K562 (cell line): ENCODE results near the gene MYH7B. TPM values are rescaled to one million over a fixed set of nuclear protein-coding genes. Genes with fewer than 3 reads are reported as not detected.

Experiments
- BCL6 ChIP-seq: fragments of 250-450 bp; sonication (Bioruptor Pico); IDR thresholded peaks from 2 replicates; pipeline ENCODE4 v1.4.0; 2020
- CREB3 ChIP-seq: fragments of 450-650 bp; conservative IDR thresholded peaks from 2 replicates; pipeline ENCODE4 v1.6.1; 2016; ENCODE audit warnings: missing genetic modification characterization, low read depth, mild to moderate bottlenecking, missing compliant biosample characterization, moderate library complexity
- ETV1 ChIP-seq: fragments of 450-650 bp; conservative IDR thresholded peaks from 2 replicates; pipeline ENCODE4 v1.6.1; 2016; ENCODE audit warnings: missing genetic modification characterization, control low read depth, low read depth, missing compliant biosample characterization
- ETV6 ChIP-seq, 3 experiments: fragments of 150-350 bp in 1 of 3; sonication (generic) in 1 of 3; formaldehyde crosslinking in 1 of 3; IDR thresholded peaks; 2 replicates each; pipeline versions ENCODE4 v1.6.1 to v1.8.0; 2014 to 2022; ENCODE audit warnings: borderline replicate concordance in 2 of 3, low read depth in 2 of 3, antibody characterized with exemption in 1 of 3, low read length in 1 of 3, mild to moderate bottlenecking in 1 of 3, missing genetic modification reagents in 1 of 3
- HDAC2 ChIP-seq: fragments of 450-650 bp; IDR thresholded peaks from 2 replicates; pipeline ENCODE4 v1.6.1; 2016; ENCODE audit warnings: mild to moderate bottlenecking
- HEY1 ChIP-seq: fragments of 250-450 bp; sonication (Bioruptor Pico); IDR thresholded peaks from 2 replicates; pipeline ENCODE4 v1.5.0; 2020; ENCODE audit warnings: mild to moderate bottlenecking, moderate library complexity, borderline replicate concordance
- KLF6 ChIP-seq: fragments of 250-450 bp; sonication (Bioruptor Pico); IDR thresholded peaks from 2 replicates; pipeline ENCODE4 v1.4.0; 2020; ENCODE audit warnings: mild to moderate bottlenecking, moderate library complexity, borderline replicate concordance
- MEF2D ChIP-seq: conservative IDR thresholded peaks from 2 replicates; pipeline ENCODE4 v1.6.1; 2016; ENCODE audit warnings: low read depth, missing genetic modification characterization, missing compliant biosample characterization
- NFYB ChIP-seq: IDR thresholded peaks from 2 replicates; pipeline ENCODE4 v1.6.1; 2011; ENCODE audit warnings: mild to moderate bottlenecking, moderate library complexity; ENCODE audit not compliant: insufficient read length; ENCODE audit errors: extremely low read depth
- POU5F1 ChIP-seq: fragments of 150-350 bp; IDR thresholded peaks from 2 replicates; pipeline ENCODE4 v1.6.1; 2014; ENCODE audit warnings: borderline replicate concordance, low read length, low read depth, mild to moderate bottlenecking; ENCODE audit not compliant: partially characterized antibody
- RFX7 ChIP-seq: fragments of 250-450 bp; sonication (Bioruptor Pico); IDR thresholded peaks from 2 replicates; pipeline ENCODE4 v1.5.1; 2021; ENCODE audit warnings: mild to moderate bottlenecking
- RNF219 ChIP-seq: fragments of 250-450 bp; sonication (Bioruptor Pico); IDR thresholded peaks from 2 replicates; pipeline ENCODE4 v1.5.0; 2022; ENCODE audit warnings: mild to moderate bottlenecking
- TAF15 ChIP-seq: fragments of 200-400 bp; formaldehyde crosslinking; IDR thresholded peaks from 2 replicates; pipeline ENCODE4 v1.6.1; 2017; ENCODE audit warnings: mild to moderate bottlenecking, low read depth, low read length, moderate library complexity
- TEAD1 ChIP-seq, 2 experiments: fragments of 450-650 bp in 1 of 2; sonication (generic) in 1 of 2; formaldehyde crosslinking; IDR thresholded peaks; 2 replicates each; pipeline versions ENCODE4 v1.4.0 to v1.8.0; 2020 to 2022; ENCODE audit warnings: mild to moderate bottlenecking in 2 of 2, missing genetic modification reagents in 1 of 2
- TEAD2 ChIP-seq: fragments of 450-650 bp; IDR thresholded peaks from 2 replicates; pipeline ENCODE4 v1.6.1; 2016; ENCODE audit warnings: missing genetic modification characterization, control low read depth, missing compliant biosample characterization
- ZNF23 ChIP-seq: fragments of 250-450 bp; sonication (Bioruptor Pico); IDR thresholded peaks from 2 replicates; pipeline ENCODE4 v1.4.0; 2020; ENCODE audit warnings: mild to moderate bottlenecking
- ZNF311 ChIP-seq: fragments of 250-450 bp; sonication (Bioruptor Pico); IDR thresholded peaks from 2 replicates; pipeline ENCODE4 v1.4.0; 2020; ENCODE audit warnings: mild to moderate bottlenecking, moderate library complexity
- ZNF76 ChIP-seq: fragments of 250-450 bp; sonication (Bioruptor Pico); IDR thresholded peaks from 2 replicates; pipeline ENCODE4 v1.4.0; 2020; ENCODE audit warnings: mild to moderate bottlenecking, moderate library complexity, borderline replicate concordance
- ZSCAN29 ChIP-seq: fragments of 450-650 bp; IDR thresholded peaks from 2 replicates; pipeline ENCODE4 v1.6.1; 2017
- polyA plus RNA-seq, 8 experiments: library from polyadenylated mRNA; depleted of rRNA in 4 of 8; stranded (reverse) in 5 of 8; unstranded in 3 of 8; fragments of >200 nt; fragmentation: Nextera tagmentation in 2 of 8; fragmentation: Illumina TruSeq in 1 of 8; extraction: Ambion mirVana in 2 of 8; extraction: Trizol in 1 of 8; gene quantifications; 2 replicates each; pipeline versions ENCODE4 v1.2.1 to v1.2.3, GENCODE V29; 2011 to 2014; ENCODE audit warnings: inconsistent platforms in 1 of 8, missing spikeins in 1 of 8
- total RNA-seq, 7 experiments: library from RNA; depleted of rRNA in 6 of 7; stranded (reverse); fragments of >200 nt in 6 of 7; fragmentation: Illumina TruSeq in 2 of 7; extraction: Trizol in 2 of 7; gene quantifications; 2 replicates each; pipeline versions ENCODE4 v1.2.1 to v1.2.3, GENCODE V29; 2011 to 2021; ENCODE audit warnings: low replicate concordance in 1 of 7
- TF ChIP-seq, protein P1 (sequence below), 2 experiments: fragments of 450-650 bp; IDR thresholded peaks; 2 replicates each; pipeline ENCODE4 v1.6.1; 2018; ENCODE audit warnings: mild to moderate bottlenecking in 2 of 2, low read depth in 1 of 2; ENCODE audit not compliant: partially characterized antibody in 2 of 2
- TF ChIP-seq, protein P2 (sequence below): sonication (generic); formaldehyde crosslinking; IDR thresholded peaks from 2 replicates; pipeline ENCODE4 v1.8.0; 2022; ENCODE audit warnings: mild to moderate bottlenecking, low read depth, missing genetic modification reagents

The MYH7B gene
- total and polyA plus RNA-seq, 9 of the 15 experiments (the other 6 are each of a cell fraction or from before 2014, with no cell fraction given) = 0.07 to 0.34 (median 0.13) TPM; not detected in 3

DNA sequence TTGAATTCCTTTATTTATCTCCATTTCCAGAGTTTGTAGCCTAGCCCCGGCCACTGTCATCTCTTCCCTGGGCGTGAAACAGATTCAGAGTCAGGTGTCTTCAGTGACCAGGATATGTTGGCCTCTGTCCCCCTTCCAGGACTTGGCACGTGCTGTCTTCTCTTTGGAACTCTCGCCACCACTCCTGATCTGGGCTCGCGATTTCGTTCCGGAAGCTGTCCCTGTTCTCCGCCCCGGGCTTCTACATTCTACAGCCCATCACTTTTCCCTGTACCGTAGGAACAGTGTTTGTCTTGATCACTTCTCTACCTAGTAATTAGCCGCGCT is 801 bp upstream of the MYH7B start (continued):
- TF ChIP-seq, protein P1, sequence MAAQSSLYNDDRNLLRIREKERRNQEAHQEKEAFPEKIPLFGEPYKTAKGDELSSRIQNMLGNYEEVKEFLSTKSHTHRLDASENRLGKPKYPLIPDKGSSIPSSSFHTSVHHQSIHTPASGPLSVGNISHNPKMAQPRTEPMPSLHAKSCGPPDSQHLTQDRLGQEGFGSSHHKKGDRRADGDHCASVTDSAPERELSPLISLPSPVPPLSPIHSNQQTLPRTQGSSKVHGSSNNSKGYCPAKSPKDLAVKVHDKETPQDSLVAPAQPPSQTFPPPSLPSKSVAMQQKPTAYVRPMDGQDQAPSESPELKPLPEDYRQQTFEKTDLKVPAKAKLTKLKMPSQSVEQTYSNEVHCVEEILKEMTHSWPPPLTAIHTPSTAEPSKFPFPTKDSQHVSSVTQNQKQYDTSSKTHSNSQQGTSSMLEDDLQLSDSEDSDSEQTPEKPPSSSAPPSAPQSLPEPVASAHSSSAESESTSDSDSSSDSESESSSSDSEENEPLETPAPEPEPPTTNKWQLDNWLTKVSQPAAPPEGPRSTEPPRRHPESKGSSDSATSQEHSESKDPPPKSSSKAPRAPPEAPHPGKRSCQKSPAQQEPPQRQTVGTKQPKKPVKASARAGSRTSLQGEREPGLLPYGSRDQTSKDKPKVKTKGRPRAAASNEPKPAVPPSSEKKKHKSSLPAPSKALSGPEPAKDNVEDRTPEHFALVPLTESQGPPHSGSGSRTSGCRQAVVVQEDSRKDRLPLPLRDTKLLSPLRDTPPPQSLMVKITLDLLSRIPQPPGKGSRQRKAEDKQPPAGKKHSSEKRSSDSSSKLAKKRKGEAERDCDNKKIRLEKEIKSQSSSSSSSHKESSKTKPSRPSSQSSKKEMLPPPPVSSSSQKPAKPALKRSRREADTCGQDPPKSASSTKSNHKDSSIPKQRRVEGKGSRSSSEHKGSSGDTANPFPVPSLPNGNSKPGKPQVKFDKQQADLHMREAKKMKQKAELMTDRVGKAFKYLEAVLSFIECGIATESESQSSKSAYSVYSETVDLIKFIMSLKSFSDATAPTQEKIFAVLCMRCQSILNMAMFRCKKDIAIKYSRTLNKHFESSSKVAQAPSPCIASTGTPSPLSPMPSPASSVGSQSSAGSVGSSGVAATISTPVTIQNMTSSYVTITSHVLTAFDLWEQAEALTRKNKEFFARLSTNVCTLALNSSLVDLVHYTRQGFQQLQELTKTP (IDR thresholded peaks at IDR 0.05; ENCODE audit: low read depth in 1 of 2, partially characterized antibody in 2 of 2) = peak in 1 of 2 experiments; percentile 72
- no peak for TF ChIP-seq TEAD2 (tag)
- TF ChIP-seq ZSCAN29 = no peak
- TF ChIP-seq TEAD1 (CRISPR knock-in tag; IDR thresholded peaks at IDR 0.05) = no peak
- TF ChIP-seq RNF219 (CRISPR knock-in tag) = no peak
- TF ChIP-seq NFYB = no peak
- peak; percentile 36 for TF ChIP-seq ETV1
- TF ChIP-seq HEY1 (CRISPR knock-in tag) = no peak
- TF ChIP-seq ZNF76 (CRISPR knock-in tag) = no peak
- no peak for TF ChIP-seq POU5F1
- no peak for TF ChIP-seq HDAC2
- no peak for TF ChIP-seq ETV6 (IDR thresholded peaks at IDR 0.05; ENCODE audit: borderline replicate concordance in 1 of 2, low read depth in 2 of 2, low read length in 1 of 2)
- no peak for TF ChIP-seq ETV6 (CRISPR knock-in tag; IDR thresholded peaks at IDR 0.05; ENCODE audit: borderline replicate concordance)
- TF ChIP-seq ZNF311 (CRISPR knock-in tag) = no peak
- no peak for TF ChIP-seq CREB3 (tag)
- no peak for TF ChIP-seq TAF15
- no peak for TF ChIP-seq BCL6 (CRISPR knock-in tag)
- TF ChIP-seq, protein P2, sequence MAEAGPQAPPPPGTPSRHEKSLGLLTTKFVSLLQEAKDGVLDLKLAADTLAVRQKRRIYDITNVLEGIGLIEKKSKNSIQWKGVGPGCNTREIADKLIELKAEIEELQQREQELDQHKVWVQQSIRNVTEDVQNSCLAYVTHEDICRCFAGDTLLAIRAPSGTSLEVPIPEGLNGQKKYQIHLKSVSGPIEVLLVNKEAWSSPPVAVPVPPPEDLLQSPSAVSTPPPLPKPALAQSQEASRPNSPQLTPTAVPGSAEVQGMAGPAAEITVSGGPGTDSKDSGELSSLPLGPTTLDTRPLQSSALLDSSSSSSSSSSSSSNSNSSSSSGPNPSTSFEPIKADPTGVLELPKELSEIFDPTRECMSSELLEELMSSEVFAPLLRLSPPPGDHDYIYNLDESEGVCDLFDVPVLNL (CRISPR knock-in tag) = no peak
- TF ChIP-seq MEF2D (tag) = no peak
- no peak for TF ChIP-seq KLF6
- no peak for TF ChIP-seq RFX7
- no peak for TF ChIP-seq ZNF23 (CRISPR knock-in tag)
